Measurements from ENCODE around the gene MBTD1.

The MBTD1 gene

GRCh38 chr17:51142597-51142996, 117.3 kb downstream of the MBTD1 start:
- DNase-seq = no peak

- no peak for DNase-seq
These were observed 123.9 kb downstream of the MBTD1 start for GRCh38 chr17:51135956-51136355.

- DNase-seq = no peak
These were observed 126.5 kb downstream of the MBTD1 start for GRCh38 chr17:51133365-51133764.

- no peak for DNase-seq
These were observed 126.9 kb downstream of the MBTD1 start for GRCh38 chr17:51132964-51133319.

GRCh38 chr17:51128076-51128475, 131.8 kb downstream of the MBTD1 start:
- DNase-seq = no peak
